Measurements from ENCODE around the gene SYDE2.
A peak's percentile ranks its signal among the peaks of the same experiment; 100 is the strongest.
"Not testable (repeated sequence)": the region's sequence is repeated elsewhere in the genome, so short reads cannot be mapped to it uniquely, and the experiment has no call there.

The SYDE2 gene

GRCh38 chr1:85216697-85217096 lies 15.9 kb upstream of the SYDE2 start:
- DNase-seq: no peak

DNA sequence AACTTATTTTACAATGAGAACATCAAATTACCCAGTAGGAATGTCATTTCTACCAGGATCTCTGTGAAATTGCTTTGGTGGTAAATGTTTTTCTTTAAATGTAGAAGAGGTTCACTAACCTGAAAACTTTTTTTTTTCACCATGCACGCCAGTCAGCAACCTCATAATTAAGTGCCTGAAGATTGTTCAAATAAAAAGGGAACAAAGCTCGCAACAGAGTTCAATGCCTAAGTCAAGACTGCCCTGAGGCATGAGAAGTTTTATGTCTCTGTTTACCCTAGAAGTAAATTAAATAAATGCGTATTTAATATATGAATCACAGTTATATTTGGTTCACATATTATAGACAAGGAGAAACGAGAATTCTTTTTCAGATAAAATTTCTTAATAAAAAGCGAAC lies 13.8 kb upstream of the SYDE2 start:
- no peak for DNase-seq

- DNase-seq: no peak
These were observed 7.7 kb upstream of the SYDE2 start for GRCh38 chr1:85208488-85208887.

DNA sequence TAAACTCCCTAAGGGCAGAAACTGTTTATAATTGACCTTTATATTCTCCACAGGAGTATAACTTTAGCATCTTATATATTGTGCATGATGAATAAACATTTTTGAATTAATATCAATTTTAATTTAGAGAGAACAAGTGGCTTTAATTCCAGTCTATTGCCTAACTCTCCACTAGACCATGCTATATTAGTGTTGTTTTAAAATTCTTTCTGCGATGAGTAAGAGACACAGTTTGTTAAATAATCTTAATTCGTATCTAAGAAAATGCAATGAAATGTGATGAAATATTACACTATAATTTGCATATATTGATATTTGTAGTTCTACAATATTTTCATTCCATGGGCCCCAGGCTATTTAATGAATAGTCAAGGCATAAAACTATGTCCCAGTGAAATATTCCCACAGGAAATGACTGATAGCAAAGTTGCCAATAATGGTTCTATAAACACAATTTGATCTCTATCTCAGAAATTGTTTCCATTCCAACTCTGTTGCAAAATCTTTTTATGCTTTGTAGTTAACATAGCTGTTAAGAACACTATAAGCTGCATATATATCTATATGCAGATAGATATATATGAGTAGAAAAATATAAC lies 2.9 kb upstream of the SYDE2 start:
- no peak for DNase-seq

- DNase-seq: peak; percentile 52
These were observed 2.0 kb upstream of the SYDE2 start for GRCh38 chr1:85202864-85203255.

DNA sequence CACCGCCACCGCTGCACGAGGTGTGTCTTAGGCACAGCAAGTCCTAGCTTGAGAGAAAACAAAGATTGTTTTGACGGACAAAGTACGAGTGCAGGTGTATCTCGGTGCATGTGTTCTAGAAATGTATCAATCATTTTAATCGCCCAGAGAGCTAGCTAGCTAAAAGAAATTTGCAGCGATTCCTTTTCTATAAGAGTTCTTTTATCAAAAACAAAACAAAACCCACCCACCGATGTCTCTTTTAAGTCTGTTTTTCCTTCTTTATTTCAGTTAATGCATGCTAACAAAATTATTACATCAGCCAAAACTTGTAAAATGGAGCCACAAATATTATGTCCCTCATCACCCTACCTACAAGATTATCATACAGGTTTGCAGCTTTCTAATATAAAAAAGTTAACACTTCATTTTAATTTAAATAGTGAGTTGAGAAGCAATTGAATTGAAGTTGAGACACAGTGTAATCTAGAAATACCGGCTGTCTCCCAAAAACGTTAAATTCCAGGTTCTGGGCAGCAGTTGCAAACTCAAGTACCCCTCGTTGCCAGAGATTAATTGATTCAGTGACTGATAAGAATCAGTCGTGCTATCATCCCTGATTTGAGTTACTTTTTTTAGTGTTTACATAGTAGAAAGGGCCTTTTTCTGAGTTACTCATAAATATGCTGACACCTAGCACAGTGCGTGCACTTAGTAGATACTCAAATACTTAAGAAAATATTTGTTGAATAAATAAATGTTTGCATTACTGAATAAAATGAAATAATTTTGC lies 1.5 kb upstream of the SYDE2 start:
- DNase-seq: peak; percentile 78

- peak; percentile 68 for DNase-seq
These were observed 700 bp upstream of the SYDE2 start for GRCh38 chr1:85201340-85202091.

DNA sequence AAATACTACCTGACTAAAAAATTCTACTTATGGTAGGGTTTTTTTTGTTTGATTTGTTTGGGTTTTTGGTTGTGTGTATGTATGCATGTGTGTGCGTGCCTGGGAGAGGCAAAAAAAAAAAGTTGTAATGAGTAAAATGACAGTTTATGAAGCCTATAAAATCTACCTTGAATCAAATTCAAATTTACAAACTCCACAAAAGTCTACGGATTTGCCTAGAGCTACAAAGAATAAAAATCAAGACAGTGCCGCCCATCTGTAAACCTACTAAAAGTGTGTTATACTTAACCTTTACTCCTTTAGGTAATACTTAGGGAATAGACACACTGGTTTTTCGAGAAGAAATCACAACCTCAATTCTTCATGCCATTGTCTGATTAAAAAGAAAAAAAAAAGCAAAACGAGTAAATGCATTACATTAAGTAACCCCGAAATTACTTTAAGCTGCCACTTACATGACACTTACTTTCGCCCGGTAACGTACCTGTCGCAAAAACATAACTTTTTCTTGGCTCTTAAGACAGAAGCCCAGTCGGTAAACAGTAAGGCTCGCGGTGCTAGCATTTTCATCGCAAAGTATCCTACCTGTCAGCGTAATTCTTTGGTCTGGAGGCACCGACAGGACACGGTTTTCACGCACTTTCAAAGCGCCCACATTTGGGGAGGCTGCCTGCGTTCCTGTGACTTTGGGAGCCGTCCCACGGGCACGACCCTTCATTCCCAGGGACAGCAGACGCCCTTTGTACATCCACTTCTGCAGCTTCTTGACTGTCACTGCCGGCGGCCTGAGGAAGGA lies 951 bp downstream of the SYDE2 start:
- peak; percentile 59 for DNase-seq

DNA sequence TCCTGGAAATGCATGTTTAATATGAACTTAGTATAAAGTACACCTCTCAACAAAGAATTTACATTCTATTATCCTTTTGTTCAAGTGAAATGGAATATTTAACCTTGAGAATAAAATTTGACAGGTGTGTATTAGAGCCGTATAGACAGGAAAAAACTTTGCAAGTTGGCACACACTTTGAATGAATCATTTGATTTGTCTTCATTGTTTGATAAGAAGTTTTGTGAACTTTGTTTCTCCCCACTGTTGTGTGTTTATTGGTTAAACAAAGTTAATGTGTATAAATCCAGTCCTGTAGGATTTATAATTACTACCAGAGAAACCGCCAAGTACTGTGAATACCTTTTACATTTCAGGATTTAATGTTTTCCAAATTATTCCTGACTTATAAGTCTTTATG lies 2.0 kb downstream of the SYDE2 start:
- no peak for DNase-seq

GRCh38 chr1:85196358-85196757 lies 4.5 kb downstream of the SYDE2 start:
- DNase-seq: no peak

DNA sequence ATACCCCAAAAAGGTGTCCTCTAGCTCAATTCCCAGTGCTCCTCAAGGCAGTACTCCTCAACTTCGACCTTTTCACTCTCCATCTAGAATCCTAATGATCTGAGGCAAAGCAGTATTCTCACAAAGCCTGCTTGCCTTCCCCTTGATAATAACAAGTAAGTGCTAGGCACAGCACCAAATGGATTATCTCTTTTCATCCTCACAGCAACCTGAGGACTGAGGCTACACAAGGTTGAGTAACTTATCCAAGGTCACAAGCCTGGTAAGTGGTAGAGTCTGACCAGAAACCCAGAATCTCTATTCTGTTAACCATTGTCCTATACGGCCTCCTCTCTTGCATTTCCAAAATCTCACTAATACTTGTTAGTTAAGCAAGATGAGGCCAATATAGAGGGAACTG lies 5.1 kb downstream of the SYDE2 start:
- peak; percentile 57 for DNase-seq

DNA sequence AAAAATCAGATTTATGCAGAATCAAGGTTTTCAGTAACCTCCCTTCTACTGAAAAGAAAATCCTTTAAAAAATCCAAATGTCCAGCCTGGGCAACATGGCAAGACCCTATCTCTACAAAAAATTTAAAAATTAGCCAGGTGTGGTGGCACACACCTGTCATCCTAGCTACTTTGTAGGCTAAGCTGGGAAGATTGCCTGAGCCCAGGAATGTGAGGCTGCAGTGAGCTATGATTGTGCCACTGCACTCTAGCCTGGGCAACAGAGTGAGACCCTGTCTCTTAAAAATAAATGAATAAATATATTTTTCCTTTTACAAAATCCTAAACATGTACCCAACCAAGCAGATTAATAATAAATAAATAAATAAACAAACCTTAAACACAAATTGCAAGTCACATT lies 8.7 kb downstream of the SYDE2 start:
- not testable (repeated sequence) for DNase-seq

GRCh38 chr1:85189120-85189519 lies 11.7 kb downstream of the SYDE2 start:
- no peak for DNase-seq

DNA sequence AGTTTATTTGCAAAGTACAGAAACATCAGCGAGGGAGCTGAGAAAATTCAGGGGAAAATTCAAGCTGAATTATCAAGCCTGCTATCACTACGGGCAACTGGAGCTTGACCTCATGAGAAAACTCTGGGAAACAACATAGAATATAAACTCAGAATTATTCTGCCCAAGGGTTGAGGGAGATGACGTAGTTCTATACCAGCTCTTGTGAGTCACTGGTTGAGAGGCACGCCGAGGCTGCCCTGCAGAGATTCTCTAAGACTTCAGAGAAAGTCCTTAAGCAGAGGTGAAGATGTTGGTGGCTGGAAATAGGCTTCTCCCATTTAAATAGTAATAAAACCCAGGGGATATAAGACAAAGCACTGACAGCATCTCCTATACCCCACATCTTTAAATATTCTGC lies 12.3 kb downstream of the SYDE2 start:
- no peak for DNase-seq

GRCh38 chr1:85187021-85187420 lies 13.8 kb downstream of the SYDE2 start:
- not testable (repeated sequence) for DNase-seq

- no peak for DNase-seq
These were observed 16.6 kb downstream of the SYDE2 start for GRCh38 chr1:85184245-85184644.

DNA sequence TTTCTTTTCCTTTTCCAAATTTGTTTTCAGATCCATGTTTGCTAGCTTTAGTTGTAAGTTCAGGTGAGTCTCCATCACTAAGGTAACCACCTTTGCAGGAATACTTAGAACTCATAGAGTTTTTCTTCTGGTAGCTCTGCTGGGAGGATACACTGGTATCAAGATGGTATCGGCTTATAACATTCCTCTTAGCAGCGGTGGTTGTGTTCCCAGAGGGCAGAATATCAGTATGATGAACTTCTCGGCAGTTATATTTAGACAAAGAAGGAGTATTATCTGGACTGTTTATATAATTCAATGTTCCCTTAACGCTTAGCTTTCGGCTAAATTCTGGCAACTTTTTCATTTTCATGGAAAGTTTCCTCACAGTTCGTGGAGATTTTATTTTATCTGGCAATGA lies 18.1 kb downstream of the SYDE2 start:
- no peak for DNase-seq

- DNase-seq: no peak
These were observed 19.9 kb downstream of the SYDE2 start for GRCh38 chr1:85180869-85181268.

DNA sequence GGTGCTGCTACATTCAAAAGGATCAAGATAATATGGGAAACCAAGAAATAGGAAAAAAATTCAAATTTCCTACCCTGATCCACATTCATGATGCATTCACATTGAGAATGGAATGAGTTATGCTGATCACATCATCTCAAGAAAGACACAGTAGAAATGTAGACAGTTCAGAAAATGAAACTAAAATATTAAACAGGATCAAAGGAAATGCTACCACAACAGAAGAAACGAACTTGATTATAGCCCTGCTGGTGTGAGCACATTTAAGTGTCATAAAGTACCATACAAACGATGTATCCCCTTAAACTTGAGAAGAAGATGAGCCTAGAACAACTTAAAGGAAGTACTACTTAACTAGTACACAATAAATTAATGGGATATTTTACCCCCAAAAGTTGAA lies 21.3 kb downstream of the SYDE2 start:
- DNase-seq: no peak

DNA sequence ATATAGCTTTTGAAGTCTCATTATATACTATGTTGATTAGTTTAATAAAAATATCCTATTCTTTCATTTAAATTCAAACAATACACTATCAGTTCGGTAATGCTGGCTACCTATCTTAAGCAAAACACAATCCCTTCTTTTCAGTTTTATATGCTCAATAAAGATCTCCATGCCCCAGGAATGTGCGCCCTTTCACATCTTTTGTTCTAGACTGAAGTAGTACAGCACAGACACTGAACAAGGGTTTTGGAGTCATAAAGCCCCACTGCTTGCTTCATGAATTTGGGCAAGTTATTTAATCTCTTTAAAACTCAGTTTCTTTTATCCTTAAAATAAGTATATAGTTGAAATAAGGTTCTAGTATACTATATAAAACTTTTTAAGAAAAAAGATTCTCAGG lies 22.4 kb downstream of the SYDE2 start:
- no peak for DNase-seq

DNA sequence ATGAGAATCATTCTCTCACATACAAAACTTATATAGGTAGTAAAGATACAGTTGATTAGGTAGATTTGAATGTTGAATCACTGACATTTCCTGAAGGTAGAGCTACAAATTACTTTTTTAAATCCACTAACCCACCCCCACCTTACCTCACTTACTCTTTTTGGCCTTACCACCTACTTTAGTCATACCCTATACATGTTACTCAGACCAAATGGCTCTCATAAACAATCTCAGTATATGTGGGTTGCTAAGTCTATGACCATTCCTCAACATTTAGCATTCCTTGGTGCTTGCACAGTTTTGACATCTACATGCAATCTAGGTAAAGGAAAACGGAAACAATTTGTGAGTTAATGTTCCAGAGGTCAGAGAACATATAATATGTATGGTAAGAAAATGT lies 26.3 kb downstream of the SYDE2 start:
- DNase-seq: no peak

DNA sequence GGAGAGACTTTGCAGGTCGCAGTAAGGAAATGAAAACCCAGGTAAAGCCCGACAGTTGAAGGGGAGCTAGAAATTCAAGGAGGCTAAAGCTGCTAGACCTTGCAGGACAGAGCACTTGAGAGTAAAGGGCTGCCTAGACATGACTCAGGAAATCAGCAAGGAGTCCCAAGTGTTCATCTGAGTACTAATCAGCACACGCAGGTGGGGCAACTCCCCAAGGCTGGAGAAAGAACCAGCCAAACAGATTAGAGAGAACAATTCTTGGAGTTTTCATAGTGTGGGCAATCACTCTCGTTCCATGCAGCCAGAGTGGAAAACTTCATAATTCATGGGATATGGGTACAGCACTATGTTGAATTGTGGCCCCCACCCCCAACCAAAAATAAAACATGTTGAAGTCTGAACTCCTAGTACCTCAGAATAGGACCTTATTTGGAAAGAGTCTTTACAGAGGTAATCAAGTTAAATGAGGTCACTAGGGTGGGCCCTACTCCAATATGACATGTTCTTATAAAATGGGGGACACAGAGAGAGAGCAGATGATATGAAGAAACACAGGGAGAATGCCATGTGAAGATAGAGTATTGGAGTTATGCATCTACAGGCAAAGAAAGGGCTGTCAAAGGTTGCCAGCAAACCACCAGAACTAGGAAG lies 28.0 kb downstream of the SYDE2 start:
- peak; percentile 70 for DNase-seq

GRCh38 chr1:85171721-85172120 lies 29.1 kb downstream of the SYDE2 start:
- DNase-seq: no peak

All from DMS79 treated with DMSO at 0.1 percent for 48 hours (cell line).